Stimulated activated CD4-positive, alpha-beta T cell treated with anti-CD3 and anti-CD28 coated beads, Interleukin-12 subunit alpha, Interleukin-12 subunit beta, amount 100 ng/mL, for 4 hours (primary cell): ENCODE results near the gene POU3F1.

Source experiments
- DNase-seq: peaks from one replicate; pipeline ENCODE4 v3.0.0-alpha.2; 2020

POU3F1 gene

DNA sequence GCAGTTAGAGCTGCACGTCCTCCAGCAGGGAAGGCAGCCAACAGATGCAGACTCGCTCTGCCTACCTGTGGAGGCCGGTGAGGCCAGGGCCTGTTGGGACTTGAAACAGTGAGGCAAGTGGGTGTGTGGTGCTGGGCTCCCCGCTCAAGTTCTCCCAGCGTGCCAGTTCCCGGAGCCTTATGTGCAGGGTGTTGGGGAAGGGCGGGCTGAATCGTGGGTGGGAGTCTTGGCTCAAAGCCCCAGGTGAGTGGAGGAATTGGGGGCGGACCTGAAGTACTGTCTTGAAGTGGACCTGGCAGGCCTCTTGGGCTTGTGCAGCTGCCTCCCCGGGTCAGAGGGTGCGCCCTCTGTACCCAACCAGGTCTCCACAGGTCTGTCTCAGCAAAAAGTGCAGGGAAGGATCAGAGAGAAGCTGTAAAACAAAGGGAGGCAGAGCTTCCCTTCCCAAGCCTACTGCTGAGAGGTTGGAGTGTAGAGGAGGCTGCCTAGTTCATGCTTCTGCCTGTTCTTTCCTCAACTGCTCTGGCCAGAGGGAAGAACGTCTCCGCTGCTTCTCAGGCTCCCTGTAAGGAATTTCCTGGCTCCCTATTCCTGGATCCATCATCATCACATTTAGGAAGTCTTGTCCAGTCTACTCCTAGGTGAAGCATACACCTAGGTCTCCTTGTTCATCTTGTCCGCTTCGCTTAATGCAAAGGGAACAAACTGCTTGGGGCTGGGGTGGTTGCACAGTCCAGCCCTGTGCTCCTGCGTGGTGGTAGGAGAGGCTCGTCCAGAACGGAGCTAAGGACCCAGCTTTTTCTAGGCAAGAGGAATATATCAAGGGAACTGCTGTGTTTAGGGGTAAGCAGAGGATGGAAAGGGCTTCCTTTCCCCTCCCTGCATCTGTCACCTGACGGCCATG is 19.1 kb downstream of the POU3F1 start:
- DNase-seq, result no peak

DNA sequence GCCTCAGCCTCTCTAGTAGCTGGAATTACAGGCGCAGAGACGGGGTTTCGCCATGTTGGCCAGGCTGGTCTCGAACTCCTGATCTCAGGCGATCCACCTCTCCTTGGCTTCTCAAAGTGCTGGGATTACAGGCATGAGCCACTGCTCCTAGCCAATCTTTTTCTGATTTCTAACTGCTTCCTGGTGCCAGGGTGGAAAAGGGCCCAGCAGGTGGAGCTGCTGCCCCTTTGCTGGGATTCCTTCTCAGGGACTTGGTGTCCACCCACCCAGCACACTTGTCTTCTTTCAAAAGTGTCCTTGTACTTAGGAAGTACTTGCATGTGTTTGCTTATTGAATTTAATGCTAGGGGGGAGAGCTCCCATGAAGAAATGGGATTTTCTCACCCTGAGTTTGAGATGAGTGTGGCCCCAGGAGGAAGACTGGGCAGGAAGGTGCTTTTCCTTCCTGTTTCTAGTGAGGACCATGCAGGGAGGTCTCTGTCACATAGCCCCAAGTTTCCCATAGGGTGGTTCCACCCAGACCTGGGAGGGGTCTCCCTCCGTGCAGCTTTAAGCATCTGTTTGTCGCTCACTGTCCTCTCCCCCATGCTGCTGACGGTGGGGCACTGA is 19.9 kb downstream of the POU3F1 start:
- DNase-seq, result peak; percentile 55

GRCh38 chr1:38025664-38026063 is 20.9 kb downstream of the POU3F1 start:
- DNase-seq, result no peak

GRCh38 chr1:38025233-38025632 is 21.4 kb downstream of the POU3F1 start:
- no peak for DNase-seq

GRCh38 chr1:38022810-38023209 is 23.8 kb downstream of the POU3F1 start:
- no peak for DNase-seq

- no peak for DNase-seq
These were observed 24.6 kb downstream of the POU3F1 start for GRCh38 chr1:38021969-38022368.

GRCh38 chr1:38020396-38020795 is 26.2 kb downstream of the POU3F1 start:
- no peak for DNase-seq

GRCh38 chr1:38018864-38019343 is 27.7 kb downstream of the POU3F1 start:
- DNase-seq, result no peak

GRCh38 chr1:38015978-38016725 is 30.4 kb downstream of the POU3F1 start:
- DNase-seq, result no peak

DNA sequence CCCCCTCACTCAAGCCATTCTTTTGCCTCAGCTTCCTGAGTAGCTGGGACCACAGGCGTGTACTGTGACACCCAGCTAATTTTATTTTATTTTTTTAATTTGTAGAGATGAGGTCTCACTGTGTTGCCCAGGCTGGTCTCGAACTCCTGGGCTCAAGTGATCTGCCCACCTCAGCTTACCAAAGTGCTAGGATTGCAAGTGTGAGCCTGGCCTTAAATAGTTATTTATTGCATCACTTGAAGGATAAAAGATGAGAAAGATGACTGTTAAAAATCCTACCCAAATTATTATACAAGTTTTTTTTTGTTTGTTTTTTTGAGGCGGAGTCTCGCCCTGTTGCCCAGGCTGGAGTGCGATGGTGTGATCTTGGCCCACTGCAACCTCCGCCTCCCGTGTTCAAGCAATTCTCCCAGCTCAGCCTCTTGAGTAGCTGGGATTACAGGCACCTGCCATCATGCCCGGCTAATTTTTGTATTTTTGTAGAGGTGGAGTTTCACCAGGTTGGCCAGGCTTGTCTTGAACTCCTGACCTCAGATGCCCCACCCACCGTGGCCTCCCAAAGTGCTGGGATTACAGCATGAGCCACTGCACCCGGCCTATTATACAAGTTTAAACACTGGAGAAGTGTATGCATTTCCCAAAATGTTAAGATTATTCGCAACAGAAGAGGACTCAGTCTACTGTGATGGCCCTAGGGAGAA is 31.7 kb downstream of the POU3F1 start:
- no peak for DNase-seq

DNA sequence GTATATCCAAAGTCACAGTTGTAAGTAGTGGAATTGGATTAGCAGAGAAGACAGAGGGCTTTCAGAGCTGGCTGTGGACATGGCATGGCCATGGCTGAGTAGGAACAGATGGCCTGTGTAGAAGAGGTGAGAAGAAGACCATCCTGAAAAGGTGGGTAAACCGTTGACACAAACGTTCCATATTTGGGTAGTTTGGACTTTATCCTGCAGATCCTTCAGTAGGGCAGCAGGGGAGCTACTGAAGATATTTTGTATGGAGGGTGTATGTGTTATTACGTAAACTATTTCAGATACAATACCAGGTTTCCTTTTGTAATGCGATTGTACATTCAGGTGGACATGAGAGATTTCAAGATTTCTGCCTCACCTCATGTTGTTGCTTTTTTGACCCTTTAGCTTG is 32.4 kb downstream of the POU3F1 start:
- no peak for DNase-seq

DNA sequence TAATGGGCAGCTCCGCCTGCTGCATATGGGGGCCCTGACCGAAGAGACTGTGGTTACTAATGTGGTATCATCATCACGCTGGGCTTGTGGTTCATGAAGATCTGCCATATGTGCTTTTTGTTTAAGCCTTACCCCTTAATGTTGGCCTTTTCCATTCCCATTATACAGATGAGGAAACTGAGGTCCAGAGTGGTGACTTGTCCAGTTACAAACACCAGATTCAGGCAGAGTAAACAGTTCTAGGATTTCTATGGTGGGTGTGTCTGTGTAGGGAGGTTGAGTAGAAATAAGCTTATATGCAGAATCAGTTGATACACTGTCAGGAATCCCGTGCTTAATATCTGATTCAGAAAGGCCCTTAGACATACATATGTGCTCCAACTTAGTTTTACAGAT is 33.4 kb downstream of the POU3F1 start:
- DNase-seq, result no peak

DNA sequence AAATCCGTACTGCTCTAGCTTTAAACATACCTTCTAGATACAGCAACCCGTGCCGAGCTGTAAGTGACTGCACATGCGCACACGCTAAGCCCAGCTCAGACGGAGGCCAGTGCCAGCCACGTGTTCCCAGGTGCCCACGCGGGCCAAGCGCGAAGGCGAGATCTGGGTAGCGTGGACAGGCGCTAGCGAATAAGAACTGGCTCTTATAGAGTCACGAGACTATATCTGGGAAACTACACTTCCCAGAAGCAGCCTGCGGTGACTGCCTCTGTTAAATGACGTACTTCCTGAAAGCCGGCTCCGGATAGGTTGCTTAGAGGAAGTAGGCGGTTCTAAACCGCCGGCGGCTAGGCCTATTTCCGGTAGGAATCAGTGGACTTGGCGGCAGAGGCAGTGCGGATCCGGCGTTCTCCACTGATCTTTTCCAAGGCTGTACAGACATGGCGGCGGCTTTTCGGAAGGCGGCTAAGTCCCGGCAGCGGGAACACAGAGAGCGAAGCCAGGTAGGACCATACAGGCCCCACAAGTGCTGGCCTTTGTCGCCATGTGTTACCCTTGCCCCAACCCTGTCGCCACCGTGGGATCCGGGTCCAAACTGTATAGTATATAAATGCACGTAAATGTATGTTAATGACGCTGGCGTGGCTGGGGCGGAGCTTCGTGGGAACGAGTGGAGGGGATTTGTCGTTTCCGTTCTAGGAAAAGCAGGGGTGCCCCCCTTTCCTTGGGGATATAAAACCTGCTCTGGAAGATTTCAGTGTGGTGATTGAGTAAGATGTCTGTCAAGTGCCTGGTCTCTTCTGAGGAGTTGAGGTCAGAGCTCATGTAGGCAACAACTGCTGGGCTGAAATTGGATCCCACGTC is 34.0 kb downstream of the POU3F1 start, which contains the start of gene UTP11:
Gene UTP11 (plus strand): TSS at position 372 of the 864 bp plus-strand sequence. CDS start 69 bp downstream, at position 441.
- DNase-seq, result peak; percentile 82

- DNase-seq, result no peak
These were observed 36.8 kb downstream of the POU3F1 start for GRCh38 chr1:38009841-38010180.

DNA sequence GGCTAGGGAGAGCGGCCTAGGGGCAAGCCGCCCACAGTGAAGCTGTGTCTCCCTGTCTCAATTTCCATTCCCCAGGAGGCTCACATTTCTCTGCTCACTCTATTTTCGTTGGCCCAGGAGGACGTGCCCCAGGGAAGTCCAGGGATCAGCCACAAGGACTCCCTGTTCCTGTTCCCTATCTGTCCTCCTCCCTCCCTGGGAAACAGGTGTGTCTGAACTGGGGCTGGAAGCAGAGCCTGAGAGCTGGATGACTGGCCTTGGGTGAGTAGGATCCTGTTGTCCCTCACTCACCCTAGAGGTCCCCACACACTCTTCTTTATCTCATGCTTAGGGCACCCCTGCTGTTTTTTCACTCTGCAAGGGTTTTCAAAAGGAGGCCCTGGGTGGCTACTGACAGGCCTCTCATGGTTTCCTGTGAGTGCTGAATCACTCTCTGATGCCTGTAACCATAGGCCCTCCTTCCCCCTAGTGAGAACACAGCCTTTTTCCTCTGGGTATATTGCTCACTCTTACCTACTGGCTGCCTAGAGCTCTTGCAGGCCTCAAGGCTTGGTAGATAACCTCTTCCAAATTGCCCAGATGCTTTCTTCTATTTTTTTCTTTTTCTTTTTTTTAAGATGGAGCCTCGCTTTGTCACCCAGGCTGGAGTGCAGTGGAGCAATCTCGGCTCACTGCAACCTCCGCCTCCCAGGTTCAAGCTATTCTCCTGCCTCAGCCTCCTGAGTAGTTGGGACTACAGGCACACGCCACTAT is 37.3 kb downstream of the POU3F1 start:
- DNase-seq, result no peak

GRCh38 chr1:38006008-38006828 is 40.4 kb downstream of the POU3F1 start:
- DNase-seq, result no peak

- DNase-seq, result peak; percentile 59
These were observed 41.2 kb downstream of the POU3F1 start, which contains the start of gene FHL3 for GRCh38 chr1:38005195-38006007. Gene FHL3, minus strand, starts transcription at chr1:38005514. Its CDS starts 6,102 bp downstream, at chr1:37999412.

DNA sequence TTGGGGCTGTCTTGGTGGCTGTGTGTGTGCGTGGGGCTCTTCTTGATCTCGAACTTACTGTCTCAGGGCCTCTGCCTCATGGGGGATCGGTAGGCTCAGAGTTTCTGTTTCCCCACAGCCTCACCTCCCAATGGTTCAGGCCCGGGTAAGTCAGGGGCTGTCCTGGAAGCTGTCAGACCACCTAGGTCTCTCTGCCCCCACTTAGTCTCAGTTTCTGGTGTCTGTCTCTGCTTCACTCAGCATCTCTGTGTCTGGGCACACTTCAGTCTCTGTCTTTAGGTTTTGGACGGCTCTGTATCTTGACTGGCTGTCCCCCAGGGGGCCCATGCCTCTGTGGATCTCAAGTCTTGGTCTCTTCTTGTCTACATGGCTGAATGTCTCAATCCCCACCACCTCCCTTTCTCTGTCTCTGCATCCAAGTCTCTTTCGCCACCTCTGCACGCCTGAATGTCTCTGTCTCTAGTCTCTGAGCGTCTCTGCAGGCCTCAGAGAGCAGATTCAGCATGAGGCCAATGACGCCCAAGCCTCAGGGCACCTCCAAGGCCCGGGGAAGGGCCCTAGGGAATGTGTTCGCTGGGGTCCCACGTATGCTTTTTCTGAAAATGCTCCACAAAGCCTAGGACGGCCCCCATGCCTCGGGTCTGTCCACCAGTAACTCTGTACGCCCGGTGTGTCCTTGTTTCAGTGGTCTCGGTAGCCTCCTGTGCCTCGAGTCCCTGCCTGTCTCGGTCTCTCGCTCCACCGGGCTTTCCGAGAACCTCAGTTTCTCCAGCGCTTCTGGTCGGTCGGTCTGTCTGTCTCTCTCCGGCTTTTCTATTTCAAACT is 42.1 kb downstream of the POU3F1 start:
- DNase-seq, result no peak
